Ishikawa (cell line): ENCODE results near the gene FHOD1.

ENCODE experiments used
- CEBPB ChIP-seq: IDR thresholded peaks from 2 replicates; pipeline ENCODE4 v1.6.1; 2012
- EGR1 ChIP-seq: IDR thresholded peaks from 2 replicates; pipeline ENCODE4 v1.6.1; 2012
- EP300 ChIP-seq: IDR thresholded peaks from 2 replicates; pipeline ENCODE4 v1.6.1; 2012; ENCODE audit warnings: borderline replicate concordance
- FOXM1 ChIP-seq: IDR thresholded peaks from 2 replicates; pipeline ENCODE4 v1.6.1; 2012; ENCODE audit warnings: low read depth, borderline replicate concordance
- MAX ChIP-seq: IDR thresholded peaks from 2 replicates; pipeline ENCODE4 v1.6.1; 2012
- NFIC ChIP-seq: IDR thresholded peaks from 2 replicates; pipeline ENCODE4 v1.6.1; 2012
- RAD21 ChIP-seq: IDR thresholded peaks from 2 replicates; pipeline ENCODE4 v1.6.1; 2012; ENCODE audit warnings: low read depth
- REST ChIP-seq: IDR thresholded peaks from 2 replicates; pipeline ENCODE4 v1.6.1; 2012; ENCODE audit warnings: low read depth, mild to moderate bottlenecking
- TAF1 ChIP-seq: IDR thresholded peaks from 2 replicates; pipeline ENCODE4 v1.6.1; 2012; ENCODE audit warnings: low read depth, mild to moderate bottlenecking
- TCF12 ChIP-seq: IDR thresholded peaks from 2 replicates; pipeline ENCODE4 v1.6.1; 2012; ENCODE audit warnings: low read depth
- TEAD4 ChIP-seq: IDR thresholded peaks from 2 replicates; pipeline ENCODE4 v1.6.1; 2012
- USF1 ChIP-seq: IDR thresholded peaks from 2 replicates; pipeline ENCODE4 v1.6.1; 2012
- YY1 ChIP-seq: IDR thresholded peaks from 2 replicates; pipeline ENCODE4 v1.6.1; 2012; ENCODE audit warnings: low read depth
- ZBTB7A ChIP-seq: IDR thresholded peaks from 2 replicates; pipeline ENCODE4 v1.6.1; 2012; ENCODE audit warnings: low read depth

- TF ChIP-seq TAF1 (no peak), CEBPB (no peak), EP300 (no peak), TCF12 (no peak), USF1 (no peak), NFIC (no peak), ZBTB7A (no peak), FOXM1 (no peak), RAD21 (no peak), REST (no peak), TEAD4 (no peak), EGR1 (no peak), MAX (no peak), YY1 (no peak)
These were observed 44.3 kb downstream of the FHOD1 start for GRCh38 chr16:67202956-67203493.
